G401.6 (cell line): Measurements from ENCODE around the gene PRTN3.
"Not testable (repeated sequence)": the region's sequence is repeated elsewhere in the genome, so short reads cannot be mapped to it uniquely, and the experiment has no call there.

Source experiments
- FAIRE-seq: peaks from 2 replicates; lab custom pipeline; 2012; peaks lifted over from hg19 to GRCh38; lab: Jason Lieb, UNC

Gene PRTN3

DNA sequence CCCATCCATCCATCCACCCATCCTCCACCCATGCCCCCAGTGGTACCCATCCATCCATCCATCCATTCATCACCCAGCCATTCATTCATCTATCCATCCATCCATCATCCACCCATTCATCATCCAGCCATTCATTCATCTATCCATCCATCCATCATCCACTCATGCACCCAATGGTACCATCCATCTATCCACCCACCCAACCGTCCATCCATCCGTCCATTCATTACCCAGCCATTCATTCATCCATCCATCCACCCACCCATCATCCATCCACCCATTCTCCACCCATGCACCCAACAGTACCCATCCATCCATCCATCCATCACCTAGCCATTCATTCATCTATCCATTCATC is 24.3 kb upstream of the PRTN3 start:
- no peak for FAIRE-seq

DNA sequence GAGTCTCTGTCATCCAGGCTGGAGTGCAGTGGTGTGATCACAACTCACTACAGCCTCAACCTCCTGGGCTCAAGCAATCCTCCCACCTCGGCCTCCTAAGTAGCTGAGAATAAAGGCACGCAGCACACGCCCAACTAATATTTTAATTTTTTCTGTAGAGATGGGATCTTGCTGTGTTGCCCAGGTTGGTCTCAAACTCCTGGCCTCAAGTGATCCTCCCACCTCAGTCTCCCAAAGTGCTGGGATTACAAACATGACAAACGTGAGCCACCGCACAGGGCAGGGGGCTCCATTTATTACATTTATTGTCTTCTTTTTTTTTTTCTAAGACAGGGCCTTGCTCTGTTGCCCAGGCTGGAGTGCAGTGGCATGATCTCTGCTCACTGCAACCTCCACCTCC is 20.6 kb upstream of the PRTN3 start:
- FAIRE-seq = not testable (repeated sequence)

DNA sequence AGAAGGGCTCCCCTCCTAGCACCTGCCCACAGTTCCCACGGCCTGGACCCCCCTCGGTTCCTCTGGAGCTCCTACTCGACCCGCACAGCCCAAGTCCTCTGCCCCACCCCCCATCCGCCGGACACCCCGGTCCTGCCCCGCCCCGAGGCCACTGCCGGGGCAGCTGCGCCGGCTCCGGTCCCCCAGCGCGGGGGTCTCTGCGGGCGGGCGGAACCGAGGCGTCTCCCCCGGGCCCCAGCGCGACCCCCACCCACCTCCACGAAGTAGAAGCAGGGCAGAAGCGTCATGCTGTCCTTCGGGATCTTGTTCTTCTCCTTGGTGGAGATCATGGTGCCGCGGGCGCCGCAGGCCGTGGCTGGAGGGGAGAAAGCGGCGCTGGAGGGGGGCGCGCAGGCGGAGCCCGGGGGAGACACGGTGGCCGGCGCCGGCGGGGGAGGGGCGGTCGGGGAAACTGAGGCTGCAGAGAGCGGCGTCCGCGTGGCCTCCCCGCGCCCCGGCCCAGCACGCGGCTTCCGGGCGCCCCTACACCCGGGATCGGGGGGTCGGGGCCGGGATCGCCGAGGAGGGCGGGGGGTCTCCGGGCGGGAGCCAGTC is 19.5 kb upstream of the PRTN3 start:
- no peak for FAIRE-seq

DNA sequence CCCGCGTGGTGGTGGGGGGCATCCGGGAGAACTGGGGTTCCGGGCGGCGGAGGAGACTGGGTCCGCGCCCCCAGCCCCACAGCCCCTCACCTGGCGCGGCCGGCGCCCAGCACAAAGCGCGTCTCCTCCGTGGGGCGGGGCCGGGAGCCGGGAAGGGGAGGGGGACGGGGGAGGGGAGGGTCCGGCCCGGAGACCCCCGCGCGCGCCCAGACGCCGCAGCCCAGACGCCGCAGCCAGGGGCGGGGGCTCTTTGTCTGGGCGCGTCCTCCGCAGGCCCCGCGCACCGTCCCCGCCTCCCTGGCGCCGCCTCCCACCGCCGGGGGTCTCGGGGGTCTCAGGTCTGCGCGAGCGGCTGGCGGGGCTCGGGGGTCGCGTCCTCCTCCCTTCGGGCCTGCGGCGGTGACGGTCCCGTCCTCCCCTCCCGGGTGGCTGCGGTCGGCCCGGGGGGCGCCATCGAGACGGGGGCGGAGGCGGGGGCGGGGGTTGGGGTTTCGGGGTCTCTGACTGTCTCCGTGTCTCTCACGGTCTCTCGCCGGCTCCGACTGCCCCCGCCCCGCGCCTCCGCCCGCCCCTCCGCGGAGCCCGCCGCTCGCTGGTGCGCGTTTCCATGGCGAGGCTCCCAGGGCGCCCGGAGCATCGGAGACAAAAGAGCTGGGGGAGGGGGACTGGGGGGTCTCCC is 18.8 kb upstream of the PRTN3 start, which contains the start of gene PLPPR3:
Gene PLPPR3, minus strand, starts transcription at position 131 of the 679 bp plus-strand sequence. CDS start 396 bp downstream, outside the sequence.
- no peak for FAIRE-seq

DNA sequence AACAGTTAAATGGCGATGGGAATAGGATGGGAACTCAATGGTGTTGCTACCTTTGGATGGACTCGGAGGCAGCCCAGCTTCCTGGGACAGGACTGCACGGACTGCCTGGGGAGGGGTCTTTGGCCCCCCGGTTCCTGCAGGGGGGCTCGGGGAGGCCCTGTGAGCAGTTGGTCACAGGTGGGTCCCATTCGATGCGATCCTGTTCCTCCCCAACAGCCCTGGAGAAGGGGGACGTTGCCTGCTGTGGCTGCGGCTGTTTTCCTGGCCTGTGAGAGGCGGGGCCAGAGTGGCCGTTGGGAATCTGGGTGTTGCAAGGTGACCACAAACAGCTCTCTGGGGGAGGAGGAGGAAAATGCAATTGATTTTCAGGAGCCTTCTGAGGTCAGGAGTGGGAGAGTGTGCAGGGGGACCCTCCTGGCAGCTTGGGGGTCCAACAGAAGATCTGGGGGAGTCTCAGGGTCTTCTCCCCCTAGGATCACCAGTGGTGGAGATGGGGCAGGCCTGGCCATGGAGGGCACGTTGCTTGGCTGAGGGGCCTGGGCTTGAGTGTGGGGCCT is 17.2 kb upstream of the PRTN3 start:
- FAIRE-seq = no peak

DNA sequence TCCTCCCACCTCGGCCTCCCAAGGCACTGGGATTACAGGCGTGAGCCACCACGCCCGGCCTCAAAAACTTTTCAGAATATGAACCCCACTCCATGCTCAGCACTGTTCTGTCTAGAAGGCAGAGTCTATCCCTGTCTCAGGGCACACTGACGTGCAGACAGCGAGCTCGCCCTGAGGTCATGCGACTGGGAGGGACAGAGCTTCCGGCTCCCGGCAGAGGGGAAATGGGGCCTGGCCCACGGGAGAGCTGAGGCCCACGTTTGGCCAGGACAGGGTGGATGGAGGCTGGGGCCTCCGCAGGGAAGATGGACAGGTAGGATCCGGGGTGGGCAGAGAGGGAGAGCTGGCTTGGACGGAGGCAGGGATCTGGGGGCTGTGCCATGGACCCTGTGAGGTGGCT is 15.9 kb upstream of the PRTN3 start:
- FAIRE-seq = no peak

DNA sequence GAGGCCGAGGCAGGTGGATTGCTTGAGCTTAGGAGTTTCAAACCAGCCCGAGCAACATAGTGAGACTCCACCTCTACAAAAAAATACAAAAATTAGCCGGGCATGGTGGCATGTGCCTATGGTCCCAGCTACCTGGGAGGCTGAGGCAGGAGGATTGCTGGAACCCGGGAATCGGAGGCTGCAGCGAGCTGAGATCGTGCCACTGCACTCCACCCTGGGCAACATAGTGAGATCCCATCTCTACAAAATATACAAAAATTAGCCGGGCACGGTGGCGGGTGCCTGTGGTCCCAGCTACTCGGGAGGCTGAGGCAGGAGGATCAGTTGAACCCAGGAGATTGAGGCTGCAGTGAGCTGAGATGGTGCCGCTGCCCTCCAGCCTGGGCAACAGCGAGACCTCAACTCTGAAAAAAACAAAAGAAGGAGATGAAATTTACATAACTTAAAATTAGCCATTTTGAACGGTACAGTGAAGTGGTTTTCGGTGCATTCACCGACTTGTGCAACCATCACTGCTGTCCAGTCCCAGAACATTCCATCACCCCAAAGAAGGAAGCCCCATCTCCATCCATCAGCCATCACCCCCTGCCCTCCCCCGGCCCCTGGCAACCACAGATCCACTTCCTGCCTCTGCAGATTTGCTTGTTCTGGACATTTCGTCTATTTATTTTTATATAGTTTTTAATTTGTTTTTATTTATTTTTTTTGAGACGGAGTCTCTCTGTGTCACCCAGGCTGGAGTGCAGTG is 14.7 kb upstream of the PRTN3 start:
- FAIRE-seq = no peak

DNA sequence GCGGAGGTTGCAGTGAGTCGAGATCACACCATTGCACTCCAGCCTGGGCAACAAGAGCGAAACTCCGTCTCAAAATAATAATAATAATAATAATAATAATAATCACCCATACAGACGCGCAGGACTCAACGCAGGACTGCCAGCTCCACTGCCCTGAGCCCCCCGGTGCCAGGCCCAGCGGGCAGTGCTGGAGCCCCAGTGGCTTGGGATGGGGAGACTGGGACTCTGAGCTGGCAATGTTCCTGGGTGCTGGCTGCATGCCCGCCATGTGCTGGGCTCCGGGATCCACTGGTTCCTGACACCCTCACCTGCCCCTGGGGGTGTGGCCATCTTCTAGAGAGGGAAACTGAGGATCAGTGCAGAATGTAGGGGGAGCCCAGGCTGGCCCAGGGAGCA is 13.5 kb upstream of the PRTN3 start:
- FAIRE-seq = no peak

DNA sequence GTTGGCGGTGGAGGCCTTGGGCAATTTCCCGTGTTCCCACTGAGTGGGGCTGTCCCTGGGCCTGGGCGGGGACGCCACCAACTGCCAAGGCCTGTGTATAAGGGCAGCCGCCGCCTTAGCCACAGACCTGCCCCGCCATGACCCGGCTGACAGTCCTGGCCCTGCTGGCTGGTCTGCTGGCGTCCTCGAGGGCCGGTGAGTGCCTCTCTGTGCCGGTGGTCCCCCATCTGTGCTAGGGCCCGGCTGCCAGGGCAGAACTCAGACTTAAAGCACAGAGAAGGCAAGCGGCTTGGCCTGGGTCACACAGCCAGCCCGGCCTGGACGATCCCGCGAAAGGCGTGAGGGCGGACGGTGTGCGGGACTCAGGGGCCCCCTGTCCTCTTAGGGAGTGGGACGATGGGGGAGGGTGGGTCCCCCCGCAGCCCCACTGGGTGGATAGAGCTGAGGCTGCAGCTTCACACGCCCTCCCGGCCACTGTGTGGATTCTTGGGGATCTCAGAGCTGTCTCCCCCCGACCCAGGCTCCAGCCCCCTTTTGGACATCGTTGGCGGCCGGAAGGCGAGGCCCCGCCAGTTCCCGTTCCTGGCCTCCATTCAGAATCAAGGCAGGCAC is 13.0 kb upstream of the PRTN3 start, which contains the start of gene AZU1:
Gene AZU1, plus strand, starts transcription at position 128 of the 612 bp plus-strand sequence. Its CDS starts 10 bp downstream, at position 138.
- FAIRE-seq = no peak

DNA sequence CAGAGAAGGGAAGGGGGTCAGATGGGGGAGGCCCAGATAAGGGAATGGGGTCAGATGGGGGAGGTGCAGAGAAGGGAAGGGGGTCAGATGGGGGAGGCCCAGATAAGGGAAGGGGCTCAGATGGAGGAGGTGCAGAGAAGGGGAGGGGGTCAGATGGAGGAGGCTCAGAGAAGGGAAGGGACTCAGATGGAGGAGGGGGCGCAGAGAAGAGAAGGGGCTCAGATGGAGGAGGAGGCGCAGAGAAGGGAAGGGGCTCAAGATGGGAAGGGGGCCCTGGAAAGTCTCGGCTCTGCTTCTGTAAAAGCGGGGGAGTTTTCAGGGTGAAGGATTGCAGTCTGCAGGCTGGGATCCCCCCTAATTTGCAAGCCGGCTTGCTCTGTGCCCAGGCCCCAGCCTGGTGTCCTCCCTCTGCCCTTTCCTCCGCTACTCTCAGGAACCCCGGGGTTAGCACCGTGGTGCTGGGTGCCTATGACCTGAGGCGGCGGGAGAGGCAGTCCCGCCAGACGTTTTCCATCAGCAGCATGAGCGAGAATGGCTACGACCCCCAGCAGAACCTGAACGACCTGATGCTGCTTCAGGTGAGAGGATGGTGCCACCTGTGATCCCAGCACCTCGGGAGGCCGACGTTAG is 11.6 kb upstream of the PRTN3 start:
- no peak for FAIRE-seq

DNA sequence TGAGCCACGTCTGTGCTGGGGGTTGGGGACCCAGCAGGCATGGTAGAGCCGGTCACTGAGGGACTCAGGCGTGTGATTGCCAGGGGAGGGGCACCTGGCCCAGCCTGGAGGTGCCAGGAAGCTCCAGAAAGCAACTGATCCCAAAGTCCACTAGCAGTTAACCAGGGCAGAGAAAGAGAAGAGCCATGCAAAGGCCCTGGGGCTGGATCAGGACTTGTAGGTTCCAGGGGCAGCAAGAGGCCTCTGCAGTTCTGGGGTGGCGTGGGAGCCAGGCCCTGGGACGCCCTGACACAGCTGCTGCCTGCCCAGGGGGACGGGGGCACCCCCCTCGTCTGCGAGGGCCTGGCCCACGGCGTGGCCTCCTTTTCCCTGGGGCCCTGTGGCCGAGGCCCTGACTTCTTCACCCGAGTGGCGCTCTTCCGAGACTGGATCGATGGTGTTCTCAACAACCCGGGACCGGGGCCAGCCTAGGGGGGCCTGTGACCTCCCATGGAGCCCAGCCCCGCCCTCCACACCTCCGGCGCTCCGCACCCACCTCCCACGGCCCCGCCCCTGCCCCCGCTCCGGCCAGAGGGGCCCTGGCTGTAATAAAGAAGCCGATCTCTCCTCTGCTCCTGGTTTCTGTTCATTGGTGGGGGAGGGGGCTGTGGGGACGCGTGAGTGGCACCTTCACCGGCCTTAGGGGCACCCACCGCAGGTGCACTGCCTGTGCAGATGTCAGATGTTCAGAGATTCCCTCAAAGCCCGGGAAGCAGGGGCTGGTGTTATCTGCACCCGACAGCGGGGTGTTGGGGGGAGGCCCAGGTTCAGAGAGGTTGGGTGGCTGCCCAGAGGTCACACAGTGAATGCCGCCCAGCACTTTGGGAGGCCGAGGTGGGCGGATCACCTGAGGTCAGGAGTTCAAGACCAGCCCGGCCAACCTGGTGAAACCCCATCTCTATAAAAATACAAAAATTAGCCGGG is 9.1 kb upstream of the PRTN3 start:
- FAIRE-seq = no peak

DNA sequence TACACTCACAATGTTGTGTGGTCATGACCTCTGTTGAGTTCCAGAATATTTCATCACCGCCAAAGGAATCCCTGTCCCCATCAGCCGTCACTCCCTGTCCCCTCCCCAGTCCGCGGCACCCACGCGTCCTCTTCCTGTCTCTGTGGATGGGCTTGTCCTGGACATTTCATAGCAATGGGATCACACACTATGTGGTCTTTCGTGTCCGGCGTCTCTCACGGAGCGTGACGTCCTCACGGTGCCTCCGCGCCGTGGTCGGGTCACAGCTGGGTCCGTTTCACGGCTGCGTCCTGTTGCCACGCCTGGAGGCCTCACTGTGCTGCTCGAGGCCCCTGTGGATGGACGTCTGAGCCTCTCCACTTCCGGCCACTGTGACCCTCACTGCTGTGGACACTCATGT is 6.6 kb upstream of the PRTN3 start:
- no peak for FAIRE-seq

DNA sequence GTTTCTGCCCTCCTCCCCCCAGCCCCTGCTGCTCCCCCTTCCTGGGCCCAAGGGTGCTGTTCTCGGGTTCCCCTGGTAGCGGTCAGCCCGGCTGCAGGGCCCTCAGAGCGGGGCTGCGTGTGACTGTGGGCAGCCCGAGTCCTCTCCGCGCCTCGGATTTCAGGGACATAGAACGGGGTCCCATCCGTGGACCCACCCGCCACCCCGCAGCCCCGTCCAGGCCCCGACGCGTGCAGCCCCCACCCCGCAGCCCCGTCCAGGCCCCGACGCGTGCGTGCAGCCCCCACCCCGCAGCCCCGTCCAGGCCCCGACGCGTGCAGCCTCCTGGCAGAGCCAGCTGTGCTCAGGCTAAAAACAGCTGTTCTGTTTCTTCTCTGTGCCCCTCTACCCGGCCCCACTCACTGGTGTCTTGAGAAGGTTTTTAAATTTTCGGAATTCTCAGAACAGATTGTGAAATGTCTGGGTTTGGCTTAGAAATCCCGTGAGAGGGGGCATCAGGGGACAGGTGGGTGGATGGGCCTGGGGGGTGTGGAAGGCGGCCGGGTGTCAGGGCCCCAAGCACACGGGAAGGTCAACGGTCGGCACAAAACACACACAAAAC is 5.5 kb upstream of the PRTN3 start:
- no peak for FAIRE-seq

DNA sequence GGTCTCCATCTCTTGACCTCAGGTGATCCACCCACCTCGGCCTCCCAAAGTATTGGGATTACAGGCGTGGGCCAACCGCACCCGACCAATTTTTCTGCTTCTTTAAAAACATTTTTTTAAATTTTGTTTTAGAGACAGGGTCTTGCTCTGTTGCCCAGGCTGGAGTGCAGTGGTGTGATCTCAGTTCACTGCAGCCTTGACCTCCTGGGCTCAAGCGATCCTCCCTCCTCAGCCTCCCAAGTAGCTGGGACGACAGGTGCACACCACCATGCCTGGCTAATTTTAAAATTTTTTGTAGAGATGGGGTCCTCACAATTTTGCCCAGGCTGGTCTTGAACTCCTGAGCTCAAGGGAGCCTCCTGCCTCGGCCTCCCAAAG is 2.0 kb downstream of the PRTN3 start:
- not testable (repeated sequence) for FAIRE-seq

DNA sequence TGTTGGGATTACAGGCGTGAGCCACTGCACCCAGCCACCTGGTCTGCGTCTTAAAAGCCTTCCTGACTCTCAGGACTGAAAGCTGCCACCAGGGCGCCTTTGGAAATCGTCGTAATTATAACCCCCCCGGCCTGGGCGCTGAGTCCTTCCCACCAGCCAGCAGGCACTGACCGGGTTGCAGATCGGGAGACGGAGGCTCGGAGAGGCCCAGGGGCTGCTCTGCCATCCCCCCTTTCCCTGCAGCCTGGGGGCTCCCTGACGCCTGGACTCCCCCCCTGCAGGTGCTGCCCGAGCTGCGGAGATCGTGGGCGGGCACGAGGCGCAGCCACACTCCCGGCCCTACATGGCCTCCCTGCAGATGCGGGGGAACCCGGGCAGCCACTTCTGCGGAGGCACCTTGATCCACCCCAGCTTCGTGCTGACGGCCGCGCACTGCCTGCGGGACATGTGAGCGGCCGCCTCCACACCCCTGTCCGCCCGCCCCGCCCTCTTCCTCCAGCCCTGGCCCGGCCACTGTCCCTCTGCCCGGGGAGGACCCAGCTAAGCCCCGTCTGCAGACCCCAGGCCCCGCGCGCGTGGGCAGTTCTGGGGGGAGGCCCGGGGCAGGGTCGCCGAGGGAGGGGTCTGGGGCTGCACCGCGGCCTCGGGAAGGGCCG is 2.5 kb downstream of the PRTN3 start:
- no peak for FAIRE-seq

DNA sequence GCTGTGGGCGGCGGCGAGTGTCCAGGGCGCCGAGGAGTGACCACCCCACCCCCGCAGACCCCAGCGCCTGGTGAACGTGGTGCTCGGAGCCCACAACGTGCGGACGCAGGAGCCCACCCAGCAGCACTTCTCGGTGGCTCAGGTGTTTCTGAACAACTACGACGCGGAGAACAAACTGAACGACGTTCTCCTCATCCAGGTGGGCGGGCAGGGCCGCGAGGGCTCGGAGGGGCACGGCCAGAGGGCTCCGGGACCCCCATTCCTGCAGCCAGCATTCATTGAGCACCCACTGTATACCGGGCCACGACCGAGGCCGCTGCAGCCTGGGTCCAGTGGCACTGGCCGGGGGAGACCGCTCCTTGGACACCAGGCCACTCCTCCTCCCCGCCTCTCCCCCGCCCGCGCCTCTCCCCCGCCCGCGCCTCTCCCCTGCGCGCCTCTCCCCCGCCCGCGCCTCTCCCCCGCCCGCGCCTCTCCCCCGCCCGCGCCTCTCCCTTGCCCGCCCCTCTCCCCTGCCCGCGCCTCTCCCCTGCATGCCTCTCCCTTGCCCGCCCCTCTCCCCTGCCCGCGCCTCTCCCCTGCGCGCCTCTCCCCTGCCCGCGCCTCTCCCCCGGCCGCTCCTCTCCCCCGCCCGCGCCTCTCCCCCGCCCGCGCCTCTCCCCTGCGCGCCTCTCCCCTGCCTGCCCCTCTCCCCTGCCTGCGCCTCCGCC is 3.2 kb downstream of the PRTN3 start:
- no peak for FAIRE-seq

DNA sequence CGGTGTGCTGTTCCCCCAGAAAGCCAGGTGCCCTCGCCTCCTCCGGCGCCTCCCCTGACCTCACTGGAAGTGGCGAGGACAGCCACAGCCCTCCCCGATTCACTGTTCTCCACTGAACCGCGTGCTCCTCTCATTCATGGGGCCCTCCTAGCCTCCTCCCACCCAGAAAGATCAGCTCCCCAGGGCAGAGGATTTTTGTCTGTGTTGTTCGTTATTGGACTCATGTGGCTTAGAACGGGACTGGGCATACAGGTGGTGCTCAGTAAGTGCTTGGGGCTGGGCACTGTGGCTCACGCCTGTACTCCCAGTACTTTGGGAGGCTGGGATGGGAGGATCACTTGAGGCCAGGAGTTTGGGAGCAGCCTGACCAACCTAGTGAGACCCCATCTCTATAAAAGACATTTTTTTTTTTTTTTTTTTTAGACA is 3.8 kb downstream of the PRTN3 start:
- no peak for FAIRE-seq

DNA sequence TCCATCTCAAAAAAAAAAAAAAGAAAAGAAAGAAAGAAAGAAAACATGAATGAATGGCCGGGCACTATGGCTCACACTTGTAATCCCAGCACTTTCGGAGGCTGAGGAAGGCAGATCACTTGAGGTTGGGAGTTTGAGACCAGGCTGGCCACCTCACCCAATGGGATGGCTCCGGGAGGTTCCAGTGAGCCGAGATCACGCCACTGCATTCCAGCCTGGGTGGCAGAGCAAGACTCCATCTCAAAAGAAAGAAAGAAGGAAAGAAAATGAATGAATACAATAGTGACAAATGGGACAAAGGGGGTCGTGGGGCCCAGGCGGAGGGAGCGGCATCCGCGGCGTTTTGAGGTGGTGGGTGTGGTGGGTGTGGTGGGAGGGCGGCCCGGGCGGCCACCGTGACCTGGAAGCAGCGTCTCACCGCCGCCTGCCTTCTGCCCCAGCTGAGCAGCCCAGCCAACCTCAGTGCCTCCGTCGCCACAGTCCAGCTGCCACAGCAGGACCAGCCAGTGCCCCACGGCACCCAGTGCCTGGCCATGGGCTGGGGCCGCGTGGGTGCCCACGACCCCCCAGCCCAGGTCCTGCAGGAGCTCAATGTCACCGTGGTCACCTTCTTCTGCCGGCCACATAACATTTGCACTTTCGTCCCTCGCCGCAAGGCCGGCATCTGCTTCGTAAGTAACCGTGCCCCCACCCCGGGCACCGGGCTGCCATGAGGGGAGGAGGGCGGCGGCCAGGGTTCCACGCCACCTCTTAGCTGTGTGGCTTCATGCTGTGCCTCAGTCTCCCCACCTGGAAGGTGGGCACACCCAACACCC is 5.1 kb downstream of the PRTN3 start:
- no peak for FAIRE-seq
